Panc1 (cell line): Measurements from ENCODE around the gene KRT13. TPM values are rescaled to one million over a fixed set of nuclear protein-coding genes. Genes with fewer than 3 reads are reported as not detected.

Experiments
- ATAC-seq: fragments of 200-7000 bp; cut with Tn5 transposase; 2 replicates; pipeline ENCODE4 v1.9.1; 2020; ENCODE audit warnings: mild to moderate bottlenecking, moderate library complexity
- BruUV-seq: library from RNA; stranded (reverse); fragments of 400-500 nt; replicated peaks from 2 replicates; lab custom pipeline; 2021; lab: Mats Ljungman, UMichigan
- CTCF ChIA-PET: fragments of 300-600 bp; sonication (Branson Sonifier 250); formaldehyde crosslinking; loops from one replicate; lab custom pipeline; 2022; ENCODE audit warnings: antibody characterized with exemption; lab: Charles Lee
- POLR2A ChIA-PET: fragments of 300-600 bp; sonication (Branson Sonifier 250); formaldehyde crosslinking; loops from one replicate; lab custom pipeline; 2022; ENCODE audit warnings: antibody characterized with exemption; lab: Charles Lee
- DNase-seq: peaks from one replicate; pipeline ENCODE4 v3.0.0-alpha.2; 2010; ENCODE audit warnings: low read depth, low spot score
- H3K27ac ChIP-seq: 2 replicates; pipeline ENCODE4 v1.5.1; 2011; ENCODE audit warnings: mild to moderate bottlenecking, low read length, inconsistent platforms
- H3K27me3 ChIP-seq: fragments of 200-500 bp; sonication (Bioruptor generic); 2 replicates; pipeline ENCODE4 v1.6.0; 2014; ENCODE audit warnings: low read length, inconsistent platforms; ENCODE audit not compliant: control insufficient read depth, insufficient read depth
- H3K36me3 ChIP-seq: fragments of 200-500 bp; sonication (Bioruptor generic); 2 replicates; pipeline ENCODE4 v1.5.1; 2014; ENCODE audit warnings: inconsistent platforms, mild to moderate bottlenecking, low read length, moderate library complexity; ENCODE audit not compliant: control insufficient read depth, insufficient read depth
- H3K4me1 ChIP-seq: 2 replicates; pipeline ENCODE4 v1.5.1; 2011; ENCODE audit warnings: inconsistent platforms, mild to moderate bottlenecking, low read length, moderate library complexity; ENCODE audit not compliant: control insufficient read depth, insufficient read depth
- H3K4me3 ChIP-seq, 2 experiments: 2 replicates each; pipeline ENCODE4 v1.5.1; 2011 to 2012; ENCODE audit warnings: low read depth in 2 of 2, low read length in 2 of 2, mild to moderate bottlenecking in 2 of 2, inconsistent platforms in 1 of 2, moderate library complexity in 1 of 2
- H3K9me3 ChIP-seq: fragments of 200-500 bp; sonication (Bioruptor generic); 2 replicates; pipeline ENCODE4 v1.5.1; 2014; ENCODE audit warnings: low read depth, mild to moderate bottlenecking, inconsistent platforms, low read length, moderate library complexity; ENCODE audit not compliant: control insufficient read depth, insufficient read depth
- POLR2AphosphoS5 ChIP-seq: IDR thresholded peaks from 2 replicates; pipeline ENCODE4 v1.6.1; 2012; ENCODE audit warnings: mild to moderate bottlenecking, low read depth, low read length, moderate library complexity
- SIN3A ChIP-seq: IDR thresholded peaks from 2 replicates; pipeline ENCODE4 v1.6.1; 2012; ENCODE audit warnings: low read depth, mild to moderate bottlenecking, low read length, moderate library complexity, borderline replicate concordance; ENCODE audit not compliant: insufficient read depth
- TCF7L2 ChIP-seq: IDR thresholded peaks from 2 replicates; pipeline ENCODE4 v1.6.1; 2011; ENCODE audit warnings: mild to moderate bottlenecking, low read depth, low read length, inconsistent platforms
- in situ Hi-C: cut with HindIII; loops from 2 replicates; pipeline ENCODE4 v1.10.0; 2016; ENCODE audit warnings: low sequenced_read_pairs, low pct_unique_long_range_greater_than_20kb
- intact Hi-C: fragments of 100-400 bp; cut with micrococcal nuclease; formaldehyde crosslinking; loops from one replicate; pipeline ENCODE4 v1.10.0; 2022; ENCODE audit not compliant: unreplicated experiment
- total RNA-seq: library from RNA; stranded (reverse); gene quantifications from one replicate; pipeline ENCODE4 v1.2.1, GENCODE V29; 2021; ENCODE audit not compliant: unreplicated experiment
- TF ChIP-seq, protein P1 (sequence below): fragments of 450-650 bp; IDR thresholded peaks from 2 replicates; pipeline ENCODE4 v1.5.1; 2017; ENCODE audit warnings: mild to moderate bottlenecking
- TF ChIP-seq, protein P2 (sequence below), 2 experiments: IDR thresholded peaks; 2 replicates each; pipeline ENCODE4 v1.6.1; 2011 to 2012; ENCODE audit warnings: low read depth in 2 of 2, control low read depth in 1 of 2, low read length in 1 of 2, mild to moderate bottlenecking in 1 of 2, moderate library complexity in 1 of 2; ENCODE audit not compliant: insufficient read depth in 1 of 2

Gene KRT13
- total RNA-seq, 1 experiment from 2014 or later, result 0.36 TPM

DNA sequence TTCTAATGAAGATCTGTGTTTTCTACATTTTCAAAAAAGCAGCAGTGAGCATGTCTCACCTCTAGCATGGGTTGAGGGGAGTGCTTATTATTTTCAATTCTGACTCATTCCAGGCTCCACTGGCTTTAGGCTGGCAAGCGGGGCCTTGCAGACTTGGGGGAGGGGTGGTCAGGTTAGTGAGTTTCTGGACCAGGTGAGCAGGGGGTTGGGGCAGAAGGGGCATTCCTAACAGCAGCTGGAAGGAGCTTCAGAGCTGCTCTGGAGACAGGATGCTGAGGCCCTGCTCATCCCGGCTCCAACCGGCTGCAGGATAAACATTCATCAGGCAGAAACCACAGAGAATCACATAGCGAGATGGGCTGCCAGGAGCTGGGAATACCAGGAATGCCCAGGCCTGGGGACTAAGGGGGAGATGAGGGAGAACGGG, 33.2 kb upstream of the KRT13 start:
- in situ Hi-C loops (loop anchor here (25.0 kb wide), 1 partner anchor 99 kb away; no protein-coding TSS in a partner anchor), intact Hi-C loops (no loop called here)
- no TSS peak for BruUV-seq
- no peaks in the 10 kb centered on the region for H3K9me3 ChIP-seq
- H3K27ac ChIP-seq, result peak overlapping the region; percentile 79
- ChIA-PET POLR2A (no interaction called here), CTCF (interaction anchor here (0.6 kb wide), 1 partner anchor 110 kb away, joined by 7 read pairs; no protein-coding TSS in a partner anchor)
- no peak overlapping the region for H3K4me3 ChIP-seq
- no peaks in the 10 kb centered on the region for H3K36me3 ChIP-seq
- H3K4me1 ChIP-seq, result peaks cover 59% of the 10 kb centered on the region
- DNase-seq, result no peak
- H3K27me3 ChIP-seq, result no peaks in the 10 kb centered on the region
- TF ChIP-seq, protein P1, sequence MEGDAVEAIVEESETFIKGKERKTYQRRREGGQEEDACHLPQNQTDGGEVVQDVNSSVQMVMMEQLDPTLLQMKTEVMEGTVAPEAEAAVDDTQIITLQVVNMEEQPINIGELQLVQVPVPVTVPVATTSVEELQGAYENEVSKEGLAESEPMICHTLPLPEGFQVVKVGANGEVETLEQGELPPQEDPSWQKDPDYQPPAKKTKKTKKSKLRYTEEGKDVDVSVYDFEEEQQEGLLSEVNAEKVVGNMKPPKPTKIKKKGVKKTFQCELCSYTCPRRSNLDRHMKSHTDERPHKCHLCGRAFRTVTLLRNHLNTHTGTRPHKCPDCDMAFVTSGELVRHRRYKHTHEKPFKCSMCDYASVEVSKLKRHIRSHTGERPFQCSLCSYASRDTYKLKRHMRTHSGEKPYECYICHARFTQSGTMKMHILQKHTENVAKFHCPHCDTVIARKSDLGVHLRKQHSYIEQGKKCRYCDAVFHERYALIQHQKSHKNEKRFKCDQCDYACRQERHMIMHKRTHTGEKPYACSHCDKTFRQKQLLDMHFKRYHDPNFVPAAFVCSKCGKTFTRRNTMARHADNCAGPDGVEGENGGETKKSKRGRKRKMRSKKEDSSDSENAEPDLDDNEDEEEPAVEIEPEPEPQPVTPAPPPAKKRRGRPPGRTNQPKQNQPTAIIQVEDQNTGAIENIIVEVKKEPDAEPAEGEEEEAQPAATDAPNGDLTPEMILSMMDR, result no peak
- TF ChIP-seq TCF7L2, result no peak
- TF ChIP-seq POLR2AphosphoS5, result no peak
- TF ChIP-seq SIN3A, result no peak
- ATAC-seq, result peak; percentile 49

DNA sequence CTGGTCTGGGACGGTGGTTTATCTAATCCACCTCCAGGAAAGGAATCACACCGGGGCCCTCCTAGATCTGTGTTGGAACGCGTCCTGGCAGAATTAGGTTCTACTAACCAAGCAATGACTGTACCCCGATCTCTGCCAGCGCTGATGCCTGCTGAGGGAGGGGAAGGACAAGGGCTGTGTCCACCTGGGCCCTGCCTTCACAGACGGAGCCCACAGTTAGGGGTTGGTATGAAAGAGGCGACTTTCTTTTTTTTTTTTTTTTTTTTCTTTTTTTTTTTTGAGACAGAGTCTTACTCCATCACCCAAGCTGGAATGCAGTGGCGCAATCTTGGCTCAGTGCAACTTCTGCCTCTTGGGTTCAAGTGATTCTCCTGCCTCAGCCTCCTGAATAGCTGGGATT, 32.6 kb upstream of the KRT13 start:
- Histone ChIP-seq H3K27ac (peak overlapping the region; percentile 79), H3K9me3 (no peaks in the 10 kb centered on the region), H3K36me3 (no peaks in the 10 kb centered on the region), H3K4me3 (no peak overlapping the region), H3K4me1 (peaks cover 59% of the 10 kb centered on the region), H3K27me3 (no peaks in the 10 kb centered on the region)
- no TSS peak for BruUV-seq
- ATAC-seq, result no peak
- CTCF ChIA-PET, result interaction anchor here (0.6 to 0.7 kb wide), 3 partner anchors 31 to 1032 kb away, joined by 3 to 9 read pairs (median 4); no protein-coding TSS in a partner anchor
- POLR2A ChIA-PET, result no interaction called here
- TF ChIP-seq POLR2AphosphoS5 (no peak), TCF7L2 (no peak), SIN3A (no peak)
- TF ChIP-seq, protein P2, sequence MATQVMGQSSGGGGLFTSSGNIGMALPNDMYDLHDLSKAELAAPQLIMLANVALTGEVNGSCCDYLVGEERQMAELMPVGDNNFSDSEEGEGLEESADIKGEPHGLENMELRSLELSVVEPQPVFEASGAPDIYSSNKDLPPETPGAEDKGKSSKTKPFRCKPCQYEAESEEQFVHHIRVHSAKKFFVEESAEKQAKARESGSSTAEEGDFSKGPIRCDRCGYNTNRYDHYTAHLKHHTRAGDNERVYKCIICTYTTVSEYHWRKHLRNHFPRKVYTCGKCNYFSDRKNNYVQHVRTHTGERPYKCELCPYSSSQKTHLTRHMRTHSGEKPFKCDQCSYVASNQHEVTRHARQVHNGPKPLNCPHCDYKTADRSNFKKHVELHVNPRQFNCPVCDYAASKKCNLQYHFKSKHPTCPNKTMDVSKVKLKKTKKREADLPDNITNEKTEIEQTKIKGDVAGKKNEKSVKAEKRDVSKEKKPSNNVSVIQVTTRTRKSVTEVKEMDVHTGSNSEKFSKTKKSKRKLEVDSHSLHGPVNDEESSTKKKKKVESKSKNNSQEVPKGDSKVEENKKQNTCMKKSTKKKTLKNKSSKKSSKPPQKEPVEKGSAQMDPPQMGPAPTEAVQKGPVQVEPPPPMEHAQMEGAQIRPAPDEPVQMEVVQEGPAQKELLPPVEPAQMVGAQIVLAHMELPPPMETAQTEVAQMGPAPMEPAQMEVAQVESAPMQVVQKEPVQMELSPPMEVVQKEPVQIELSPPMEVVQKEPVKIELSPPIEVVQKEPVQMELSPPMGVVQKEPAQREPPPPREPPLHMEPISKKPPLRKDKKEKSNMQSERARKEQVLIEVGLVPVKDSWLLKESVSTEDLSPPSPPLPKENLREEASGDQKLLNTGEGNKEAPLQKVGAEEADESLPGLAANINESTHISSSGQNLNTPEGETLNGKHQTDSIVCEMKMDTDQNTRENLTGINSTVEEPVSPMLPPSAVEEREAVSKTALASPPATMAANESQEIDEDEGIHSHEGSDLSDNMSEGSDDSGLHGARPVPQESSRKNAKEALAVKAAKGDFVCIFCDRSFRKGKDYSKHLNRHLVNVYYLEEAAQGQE (IDR thresholded peaks at IDR 0.05; ENCODE audit: insufficient read depth in 1 of 2, low read depth in 2 of 2, low read length in 1 of 2), result no peak
- TF ChIP-seq, protein P1, result no peak
- intact Hi-C loops, result no loop called here
- in situ Hi-C loops, result loop anchor here (25.0 kb wide), 1 partner anchor 99 kb away; no protein-coding TSS in a partner anchor
- DNase-seq, result no peak
